ENCODE results near the gene NUCB2. TPM values are rescaled to one million over a fixed set of nuclear protein-coding genes. Genes with fewer than 3 reads are reported as not detected.

NUCB2 gene
- total RNA-seq, 1 donor from 2014 or later = 31.3 TPM

- peak in 1 of 2 donors; percentile 63 for DNase-seq (ENCODE audit: low read depth in 2 of 2)
These were observed 104.6 kb downstream of the NUCB2 start for GRCh38 chr11:17381156-17381555.

Other genes starting within 250 kb of the NUCB2 start
- gene RPS13, start 199.1 kb upstream of the NUCB2 start, total RNA-seq = 1,169 and 1,233 TPM in 2 replicates
- gene PIK3C2A, start 68.8 kb upstream of the NUCB2 start, total RNA-seq = 29.8 and 35.5 TPM in 2 replicates
- 0.20 and 0.87 TPM in 2 replicates for gene NCR3LG1, start 75.1 kb downstream of the NUCB2 start, total RNA-seq
- gene KCNJ11, start 111.9 kb downstream of the NUCB2 start, total RNA-seq = 0.22 and 0.40 TPM in 2 replicates
- gene ABCC8, start 200.1 kb downstream of the NUCB2 start, total RNA-seq = not detected in 2 replicates